ENCODE results near the gene ADRA1B. TPM values are rescaled to one million over a fixed set of nuclear protein-coding genes. Genes with fewer than 3 reads are reported as not detected.

The ADRA1B gene
- total RNA-seq, 4 donors from 2014 or later: 0.67 to 5.3 (median 3.0) TPM

- 82 to 100% methylated on average over 2 to 3 of the region's 3 CpGs for WGBS, 2 donors (ENCODE audit: low coverage in 1 of 2)
Measured at GRCh38 chr5:159976921-159977320, 60.6 kb downstream of the ADRA1B start.

GRCh38 chr5:159978358-159978757 lies 62.1 kb downstream of the ADRA1B start:
- 25% methylated on average over 1 of the region's 2 CpGs; no CpG with 5 or more reads in 1 of the 2 donors for WGBS, 2 donors (ENCODE audit: low coverage in 1 of 2)
- no peaks in the 10 kb centered on the region for H3K9me3 ChIP-seq
- H3K4me1 ChIP-seq: no peaks in the 10 kb centered on the region
- no peak overlapping the region for H3K4me3 ChIP-seq
- no peak for ATAC-seq
- peaks cover 52% of the 10 kb centered on the region for H3K27me3 ChIP-seq
- no peak overlapping the region for H3K27ac ChIP-seq
- no peaks in the 10 kb centered on the region for H3K36me3 ChIP-seq
- TF ChIP-seq EP300 (IDR thresholded peaks at IDR 0.05) (no peak), POLR2AphosphoS5 (IDR thresholded peaks at IDR 0.05) (no peak), CTCF (IDR thresholded peaks at IDR 0.05) (no peak), POLR2A (IDR thresholded peaks at IDR 0.05) (no peak)

More at GRCh38 chr5:159976921-159977320, 60.6 kb downstream of the ADRA1B start:
- Histone ChIP-seq H3K9me3 (no peaks in the 10 kb centered on the region), H3K4me1 (peaks cover 0 to 11% (median 0%) of the 10 kb centered on the region in 3 donors), H3K27ac (no peak overlapping the region), H3K27me3 (peaks cover 53% of the 10 kb centered on the region), H3K36me3 (no peaks in the 10 kb centered on the region), H3K4me3 (no peak overlapping the region)
- TF ChIP-seq CTCF (IDR thresholded peaks at IDR 0.05): no peak
- TF ChIP-seq POLR2AphosphoS5 (IDR thresholded peaks at IDR 0.05): no peak
- no peak for TF ChIP-seq POLR2A (IDR thresholded peaks at IDR 0.05)
- no peak for TF ChIP-seq EP300 (IDR thresholded peaks at IDR 0.05)
- ATAC-seq: no peak

- WGBS, 2 donors (ENCODE audit: low coverage in 1 of 2): 87 to 96% methylated on average over 4 to 6 of the region's 8 CpGs
- no peaks in the 10 kb centered on the region for H3K36me3 ChIP-seq
- H3K4me3 ChIP-seq: no peak overlapping the region
- H3K27ac ChIP-seq: no peak overlapping the region
- TF ChIP-seq CTCF (IDR thresholded peaks at IDR 0.05) (no peak), POLR2A (IDR thresholded peaks at IDR 0.05) (no peak), EP300 (IDR thresholded peaks at IDR 0.05) (no peak), POLR2AphosphoS5 (IDR thresholded peaks at IDR 0.05) (no peak)
- ATAC-seq: no peak
- H3K4me1 ChIP-seq: peaks cover 0 to 9% (median 0%) of the 10 kb centered on the region in 3 donors
- H3K27me3 ChIP-seq: peaks cover 67% of the 10 kb centered on the region
- no peaks in the 10 kb centered on the region for H3K9me3 ChIP-seq
Measured at GRCh38 chr5:159982421-159983173, 66.3 kb downstream of the ADRA1B start.

GRCh38 chr5:159987031-159987674 lies 70.9 kb downstream of the ADRA1B start:
- H3K4me1 ChIP-seq: peaks cover 0 to 9% (median 0%) of the 10 kb centered on the region in 3 donors
- no peak overlapping the region for H3K27ac ChIP-seq
- H3K27me3 ChIP-seq: peaks cover 84% of the 10 kb centered on the region
- TF ChIP-seq EP300 (IDR thresholded peaks at IDR 0.05) (no peak), CTCF (IDR thresholded peaks at IDR 0.05) (peak in 3 of 4 experiments; percentile 56 to 66 (median 59))
- no peaks in the 10 kb centered on the region for H3K9me3 ChIP-seq
- H3K4me3 ChIP-seq: peak overlapping the region in 1 of 2 donors; percentile 44
- WGBS, 2 donors (ENCODE audit: low coverage in 1 of 2): 2% methylated on average over 11 of the region's 50 CpGs; no CpG with 5 or more reads in 1 of the 2 donors
- no peaks in the 10 kb centered on the region for H3K36me3 ChIP-seq
- peak; percentile 70 for ATAC-seq
